Lung (tissue), 12 donors: ENCODE results near the gene IFNLR1. TPM values are rescaled to one million over a fixed set of nuclear protein-coding genes. Genes with fewer than 3 reads are reported as not detected.

Experiments used
- ATAC-seq: fragments of 200-7000 bp; cut with Tn5 transposase; one replicate; pipeline ENCODE4 v1.9.1; 2020; ENCODE audit warnings: moderate number of reproducible peaks; ENCODE audit not compliant: insufficient read depth, low FRiP score
- DNase-seq, 3 donors: peaks; one replicate each; pipeline ENCODE4 v3.0.0-alpha.2; 2013 to 2017
- H3K27ac ChIP-seq, 2 donors: one replicate each; pipeline ENCODE4 v1.5.1; 2013; ENCODE audit warnings: mild to moderate bottlenecking in 2 of 2, moderate library complexity in 2 of 2, control low read depth in 1 of 2, inconsistent platforms in 1 of 2, low read depth in 1 of 2, low read length in 1 of 2
- H3K27me3 ChIP-seq, 3 donors: one replicate each; pipeline ENCODE4 v1.5.1; 2013; ENCODE audit warnings: low read length in 2 of 3; ENCODE audit not compliant: control insufficient read depth in 3 of 3, insufficient read depth in 3 of 3
- H3K36me3 ChIP-seq, 4 donors: one replicate each; pipeline ENCODE4 v1.5.1; 2013; ENCODE audit warnings: low read length in 4 of 4, mild to moderate bottlenecking in 1 of 4, moderate library complexity in 1 of 4; ENCODE audit not compliant: control insufficient read depth in 4 of 4, insufficient read depth in 4 of 4
- H3K4me1 ChIP-seq, 5 donors: one replicate each; pipeline ENCODE4 v1.5.1; 2013; ENCODE audit warnings: low read length in 5 of 5, mild to moderate bottlenecking in 2 of 5, moderate library complexity in 1 of 5; ENCODE audit not compliant: control insufficient read depth in 5 of 5, insufficient read depth in 5 of 5
- H3K4me3 ChIP-seq: one replicate; pipeline ENCODE4 v1.5.1; 2013; ENCODE audit warnings: mild to moderate bottlenecking, control low read depth, moderate library complexity
- H3K9ac ChIP-seq, 2 donors: one replicate each; pipeline ENCODE4 v1.5.1; 2013; ENCODE audit warnings: low read length in 2 of 2, control low read depth in 1 of 2; ENCODE audit not compliant: insufficient read depth in 1 of 2
- H3K9me3 ChIP-seq, 4 donors: one replicate each; pipeline ENCODE4 v1.5.1; 2013; ENCODE audit warnings: low read length in 3 of 4, mild to moderate bottlenecking in 1 of 4, moderate library complexity in 1 of 4; ENCODE audit not compliant: control insufficient read depth in 4 of 4, insufficient read depth in 3 of 4
- WGBS, 2 donors: extraction: QIAGEN DNeasy Blood & Tissue Kit; methylation state at CpG; one replicate each; pipeline ENCODE4 v1.1.7; 2013; 5-methylcytosine and 5-hydroxymethylcytosine counted together
- polyA plus RNA-seq, 2 donors: library from polyadenylated mRNA; stranded (reverse); fragments of 200-250 nt; gene quantifications; one replicate each; pipeline ENCODE4 v1.2.1, GENCODE V29; 2013
- total RNA-seq, 2 donors: library from RNA; depleted of rRNA in 1 of 2; stranded (reverse); fragments of >200 nt in 1 of 2; gene quantifications; one replicate each; pipeline ENCODE4 v1.2.1, GENCODE V29; 2014 to 2021
- TF ChIP-seq, protein P1 (sequence below): IDR thresholded peaks from 2 replicates; pipeline ENCODE4 v1.5.1; 2012; ENCODE audit warnings: mild to moderate bottlenecking; ENCODE audit errors: control extremely low read depth, extremely low read depth
- donor health status: control.
- donor health status: control.
- donor health status: Bipolar disorder and iron deficiency.
- donor health status: healthy.
- donor health status: DM: yes; HTN: yes; CAD: no.

IFNLR1 gene
- total and polyA plus RNA-seq, 4 donors = 1.2 to 9.0 (median 2.7) TPM

- Histone ChIP-seq H3K27ac (no peak overlapping the region), H3K9ac (no peak overlapping the region), H3K9me3 (no peaks in the 10 kb centered on the region), H3K27me3 (peaks cover 0 to 3% (median 0%) of the 10 kb centered on the region in 3 donors), H3K4me3 (no peak overlapping the region), H3K36me3 (peaks cover 0 to 5% (median 0%) of the 10 kb centered on the region in 4 donors), H3K4me1 (no peaks in the 10 kb centered on the region)
- DNase-seq = no peak
- ATAC-seq = no peak
- TF ChIP-seq, protein P1, sequence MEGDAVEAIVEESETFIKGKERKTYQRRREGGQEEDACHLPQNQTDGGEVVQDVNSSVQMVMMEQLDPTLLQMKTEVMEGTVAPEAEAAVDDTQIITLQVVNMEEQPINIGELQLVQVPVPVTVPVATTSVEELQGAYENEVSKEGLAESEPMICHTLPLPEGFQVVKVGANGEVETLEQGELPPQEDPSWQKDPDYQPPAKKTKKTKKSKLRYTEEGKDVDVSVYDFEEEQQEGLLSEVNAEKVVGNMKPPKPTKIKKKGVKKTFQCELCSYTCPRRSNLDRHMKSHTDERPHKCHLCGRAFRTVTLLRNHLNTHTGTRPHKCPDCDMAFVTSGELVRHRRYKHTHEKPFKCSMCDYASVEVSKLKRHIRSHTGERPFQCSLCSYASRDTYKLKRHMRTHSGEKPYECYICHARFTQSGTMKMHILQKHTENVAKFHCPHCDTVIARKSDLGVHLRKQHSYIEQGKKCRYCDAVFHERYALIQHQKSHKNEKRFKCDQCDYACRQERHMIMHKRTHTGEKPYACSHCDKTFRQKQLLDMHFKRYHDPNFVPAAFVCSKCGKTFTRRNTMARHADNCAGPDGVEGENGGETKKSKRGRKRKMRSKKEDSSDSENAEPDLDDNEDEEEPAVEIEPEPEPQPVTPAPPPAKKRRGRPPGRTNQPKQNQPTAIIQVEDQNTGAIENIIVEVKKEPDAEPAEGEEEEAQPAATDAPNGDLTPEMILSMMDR = no peak
- 83 to 88% methylated on average over 3 of the region's 3 CpGs for WGBS, 2 donors
These were observed 8.7 kb downstream of the IFNLR1 start for GRCh38 chr1:24178407-24178806.

- TF ChIP-seq, protein P1 = no peak
- no peaks in the 10 kb centered on the region for H3K4me1 ChIP-seq
- H3K27ac ChIP-seq = no peak overlapping the region
- peaks cover 0 to 2% (median 0%) of the 10 kb centered on the region in 4 donors for H3K9me3 ChIP-seq
- H3K36me3 ChIP-seq = peaks cover 0 to 5% (median 0%) of the 10 kb centered on the region in 4 donors
- H3K27me3 ChIP-seq = peaks cover 0 to 3% (median 0%) of the 10 kb centered on the region in 3 donors
- WGBS, 2 donors = 87 to 92% methylated on average over 10 of the region's 10 CpGs
- DNase-seq (no peak), ATAC-seq (no peak)
- H3K9ac ChIP-seq = no peak overlapping the region
- no peak overlapping the region for H3K4me3 ChIP-seq
These were observed 9.9 kb downstream of the IFNLR1 start for GRCh38 chr1:24177161-24177560.

DNA sequence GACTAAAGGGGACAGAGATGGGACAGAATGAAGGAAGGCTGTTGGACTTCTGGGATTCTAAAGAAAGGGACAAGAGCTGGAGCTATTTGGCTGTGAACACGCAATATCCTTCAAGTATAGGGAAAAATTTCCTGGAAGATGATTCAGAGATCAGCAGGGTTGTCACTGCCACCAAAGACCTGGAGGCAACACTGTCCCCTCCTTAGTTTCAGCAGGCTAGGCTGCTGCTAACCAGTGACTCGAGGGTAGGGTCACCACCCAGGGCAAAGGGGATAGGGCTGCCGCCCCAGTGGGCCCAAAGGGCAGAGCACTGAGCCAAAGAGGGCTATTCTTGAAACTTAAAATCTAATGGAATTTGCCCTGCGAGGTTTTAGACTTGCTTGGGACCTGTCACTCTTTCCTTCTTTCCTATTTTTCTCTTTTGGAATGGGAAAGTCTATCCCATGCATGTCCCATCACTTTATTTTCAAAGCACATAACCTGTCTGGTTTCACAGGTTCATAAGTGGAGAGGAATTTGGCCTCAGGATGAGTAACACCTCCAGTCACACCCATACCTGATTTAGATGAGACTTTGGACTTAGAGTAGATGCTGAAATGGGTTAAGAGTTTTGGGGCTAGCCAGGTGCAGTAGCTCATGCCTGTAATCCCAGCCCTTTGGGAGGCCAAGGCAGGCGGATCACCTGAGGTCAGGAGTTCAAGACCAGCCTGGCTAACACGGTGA is 11.9 kb downstream of the IFNLR1 start:
- ATAC-seq (no peak), DNase-seq (no peak)
- H3K9ac ChIP-seq = no peak overlapping the region
- no peak overlapping the region for H3K27ac ChIP-seq
- 90% methylated on average over 6 of the region's 6 CpGs for WGBS, 2 donors
- TF ChIP-seq, protein P1 = no peak
- peaks cover 0 to 3% (median 0%) of the 10 kb centered on the region in 3 donors for H3K27me3 ChIP-seq
- H3K4me3 ChIP-seq = no peak overlapping the region
- peaks cover 0 to 5% (median 0%) of the 10 kb centered on the region in 4 donors for H3K36me3 ChIP-seq
- H3K9me3 ChIP-seq = peaks cover 0 to 2% (median 0%) of the 10 kb centered on the region in 4 donors
- no peaks in the 10 kb centered on the region for H3K4me1 ChIP-seq
